ENCODE measurements around the gene CCDC28B.
A peak's percentile ranks its signal among the peaks of the same experiment; 100 is the strongest.
"Not testable (repeated sequence)": the region's sequence is repeated elsewhere in the genome, so short reads cannot be mapped to it uniquely, and the experiment has no call there.

Gene CCDC28B

DNA sequence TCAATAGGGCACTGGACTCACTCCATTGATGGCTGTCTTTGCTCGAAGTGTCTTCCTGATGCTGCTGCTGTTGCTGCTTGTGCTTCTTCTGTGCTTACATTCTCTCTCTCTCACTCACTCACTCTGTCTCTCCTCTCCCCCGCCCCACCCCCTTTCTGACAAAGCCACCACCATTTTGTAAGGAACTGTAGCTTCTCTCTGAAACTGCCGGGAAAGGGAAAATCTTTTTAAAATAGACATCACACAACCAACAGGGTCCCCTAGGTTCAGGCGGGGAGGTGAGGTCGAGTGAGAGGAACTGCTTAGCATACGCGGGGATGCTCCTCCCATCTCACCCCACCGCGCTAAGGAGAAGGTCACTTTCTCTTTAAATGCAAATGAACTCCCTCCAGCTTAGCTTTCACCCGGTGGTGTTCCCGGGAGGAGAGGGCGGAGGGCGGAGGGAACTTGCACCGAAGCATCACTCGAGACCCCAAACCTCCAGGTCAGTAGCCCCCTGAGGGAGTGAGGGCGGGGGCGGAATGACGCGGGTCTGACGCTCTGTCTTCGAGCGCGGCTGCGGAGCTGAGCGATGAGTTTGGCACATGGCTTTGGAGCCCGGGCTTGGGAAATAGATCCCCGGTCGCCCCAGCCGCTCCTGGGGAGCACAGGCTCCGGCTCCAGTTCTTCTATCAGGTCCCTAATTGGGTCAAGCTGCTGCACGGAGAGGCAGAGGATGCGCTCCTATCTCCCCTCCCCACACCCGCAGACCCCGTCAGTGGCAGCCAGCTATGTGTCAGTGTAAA is at the start of gene CCDC28B:
Gene CCDC28B (plus strand): TSS at position 370 of the 785 bp plus-strand sequence. CDS start 1,341 bp downstream, outside the sequence.
- DNase-seq, result no peak

DNA sequence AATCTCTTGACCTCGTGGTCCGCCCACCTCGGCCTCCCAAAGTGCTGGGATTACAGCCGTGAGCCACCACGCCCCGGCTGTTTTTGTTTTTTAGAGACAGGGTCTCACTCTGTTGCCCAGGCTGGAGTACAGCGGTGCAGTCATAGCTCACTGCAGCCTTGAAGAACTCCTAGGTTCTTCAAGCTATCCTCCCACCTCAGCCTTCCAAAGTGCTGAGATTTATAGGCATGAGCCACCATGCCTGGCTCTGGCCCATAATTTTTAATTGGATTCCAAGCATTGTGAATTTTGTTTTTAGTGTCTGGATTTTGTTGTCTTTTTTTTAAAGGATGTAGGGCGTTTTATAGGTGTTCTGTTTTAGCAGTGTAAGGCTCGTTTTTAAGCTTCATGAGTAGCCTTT is 49.5 kb upstream of the CCDC28B start:
- no peak for DNase-seq

DNA sequence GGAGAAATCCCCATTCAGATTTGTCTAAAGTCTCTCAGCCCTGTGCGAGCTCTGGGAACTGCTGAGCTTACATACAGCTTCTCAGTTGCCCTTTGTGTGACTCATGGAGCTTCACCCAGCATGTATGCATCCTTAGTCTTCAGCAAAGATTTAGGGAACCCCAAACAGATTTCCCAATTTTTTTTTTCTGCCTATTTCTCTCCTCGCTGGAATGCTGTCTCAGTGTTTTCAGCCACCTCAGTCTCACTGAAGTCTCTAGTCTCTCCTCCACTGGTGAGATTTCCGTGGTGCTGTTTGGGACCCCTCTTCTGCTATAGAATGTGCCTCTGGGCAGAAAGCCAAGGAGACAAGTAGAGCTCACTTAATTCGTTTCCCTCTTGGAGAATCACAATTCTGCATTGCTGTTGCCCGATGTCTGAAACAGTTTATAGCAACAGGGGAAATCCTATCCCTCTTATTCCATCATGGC is 49.0 kb upstream of the CCDC28B start:
- DNase-seq, result no peak

DNA sequence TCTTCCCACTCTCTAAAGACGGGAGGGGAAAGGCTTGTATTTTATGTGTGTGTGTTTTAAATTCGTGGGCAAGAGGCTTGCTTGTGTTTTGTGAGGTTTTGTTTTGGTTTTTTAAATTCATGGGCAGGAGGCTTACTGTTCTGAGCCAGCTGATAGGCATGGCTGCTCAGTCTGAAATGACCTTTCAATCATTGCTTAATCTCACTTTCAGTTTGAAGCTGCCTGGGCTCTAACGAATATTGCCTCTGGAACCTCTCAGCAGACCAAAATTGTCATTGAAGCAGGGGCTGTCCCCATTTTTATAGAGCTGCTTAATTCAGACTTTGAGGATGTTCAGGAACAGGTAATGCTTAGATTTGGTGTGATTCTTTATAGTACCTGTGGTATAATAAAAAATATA is 41.2 kb upstream of the CCDC28B start:
- no peak for DNase-seq

DNA sequence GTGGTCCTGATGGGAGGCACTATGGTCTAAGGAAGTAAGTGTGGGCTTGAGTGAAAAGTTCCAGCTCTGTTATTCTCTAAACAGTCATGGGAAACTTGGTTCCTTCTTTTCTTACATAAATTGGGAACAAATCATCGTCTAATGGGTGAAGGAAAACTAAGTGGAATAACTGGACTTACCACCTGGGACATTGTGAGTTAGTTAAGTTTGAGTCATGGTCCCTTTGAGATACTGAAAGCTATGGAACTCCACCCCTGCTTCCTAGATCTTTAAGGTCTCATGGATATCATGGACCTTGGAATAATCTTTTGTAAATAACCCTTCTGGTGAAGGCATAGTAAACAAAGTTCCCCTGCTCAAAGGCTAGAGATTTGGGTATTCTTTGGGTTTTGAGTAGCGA is 37.0 kb upstream of the CCDC28B start:
- no peak for DNase-seq

DNA sequence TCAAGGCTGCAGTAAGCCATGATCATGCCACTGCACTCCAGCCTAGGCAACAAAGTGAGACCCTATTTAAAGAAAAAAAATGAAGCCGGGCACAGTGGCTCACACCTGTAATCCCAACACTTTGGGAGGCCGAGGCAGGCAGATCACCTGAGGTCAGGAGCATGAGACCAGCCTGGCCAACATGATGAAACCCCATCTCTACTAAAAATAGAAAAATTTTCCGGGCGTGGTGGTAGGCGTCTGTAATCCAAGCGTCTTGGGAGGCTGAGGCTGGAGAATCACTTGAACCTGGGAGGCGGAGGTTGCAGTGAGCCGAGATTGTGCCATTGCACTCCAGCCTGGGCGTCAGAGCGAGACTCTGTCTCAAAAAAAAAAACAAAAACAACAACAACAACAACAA is 34.8 kb upstream of the CCDC28B start:
- not testable (repeated sequence) for DNase-seq

DNA sequence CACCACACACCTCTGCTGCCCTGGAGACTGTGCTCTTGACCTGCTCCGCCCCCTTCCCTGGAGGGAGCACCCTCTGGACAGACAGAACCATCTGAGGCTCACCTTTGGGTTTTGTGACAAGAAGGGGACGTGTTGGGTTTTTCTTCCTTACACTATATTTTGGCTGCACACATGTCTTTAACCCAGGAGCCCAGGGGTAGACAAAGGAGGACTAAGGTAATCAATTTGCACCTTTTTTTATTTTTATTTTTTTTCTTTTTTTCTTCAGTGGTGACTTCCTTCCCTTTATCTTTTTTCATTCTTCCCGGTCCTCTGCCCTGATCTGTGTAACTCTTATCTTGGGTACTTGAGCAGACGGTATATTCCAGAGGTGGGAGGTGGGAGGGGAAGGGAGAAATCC is 29.4 kb upstream of the CCDC28B start:
- no peak for DNase-seq

DNA sequence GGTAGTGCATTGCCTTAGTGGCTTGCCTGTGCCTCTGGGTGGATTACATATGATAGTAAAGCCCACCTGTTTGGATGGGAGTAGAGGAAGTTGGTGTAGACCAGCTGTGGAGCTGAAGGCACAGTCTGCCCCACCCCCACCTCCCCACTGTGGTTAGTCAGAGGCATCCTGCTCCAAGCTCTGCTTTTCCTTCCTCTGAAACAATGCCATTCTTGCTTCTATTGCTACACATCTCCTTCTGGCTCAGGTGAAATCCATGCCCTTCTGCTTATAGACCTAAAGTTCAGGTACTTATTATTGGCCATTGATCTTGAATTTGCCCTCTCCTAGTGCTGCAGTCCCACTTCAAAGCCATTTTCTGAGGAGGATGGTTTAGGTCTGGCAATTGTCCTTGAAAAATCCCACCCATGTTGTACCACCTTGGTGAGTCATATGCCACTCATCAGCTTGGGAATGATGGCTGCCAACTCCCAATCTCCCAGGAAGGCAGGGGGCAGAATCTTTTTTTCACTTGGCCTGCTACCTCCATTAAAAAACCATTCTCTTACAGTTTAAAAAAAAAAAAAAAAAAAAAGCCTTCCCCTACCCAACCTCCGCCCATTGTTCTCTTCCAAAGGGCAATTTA is 27.7 kb upstream of the CCDC28B start:
- no peak for DNase-seq

DNA sequence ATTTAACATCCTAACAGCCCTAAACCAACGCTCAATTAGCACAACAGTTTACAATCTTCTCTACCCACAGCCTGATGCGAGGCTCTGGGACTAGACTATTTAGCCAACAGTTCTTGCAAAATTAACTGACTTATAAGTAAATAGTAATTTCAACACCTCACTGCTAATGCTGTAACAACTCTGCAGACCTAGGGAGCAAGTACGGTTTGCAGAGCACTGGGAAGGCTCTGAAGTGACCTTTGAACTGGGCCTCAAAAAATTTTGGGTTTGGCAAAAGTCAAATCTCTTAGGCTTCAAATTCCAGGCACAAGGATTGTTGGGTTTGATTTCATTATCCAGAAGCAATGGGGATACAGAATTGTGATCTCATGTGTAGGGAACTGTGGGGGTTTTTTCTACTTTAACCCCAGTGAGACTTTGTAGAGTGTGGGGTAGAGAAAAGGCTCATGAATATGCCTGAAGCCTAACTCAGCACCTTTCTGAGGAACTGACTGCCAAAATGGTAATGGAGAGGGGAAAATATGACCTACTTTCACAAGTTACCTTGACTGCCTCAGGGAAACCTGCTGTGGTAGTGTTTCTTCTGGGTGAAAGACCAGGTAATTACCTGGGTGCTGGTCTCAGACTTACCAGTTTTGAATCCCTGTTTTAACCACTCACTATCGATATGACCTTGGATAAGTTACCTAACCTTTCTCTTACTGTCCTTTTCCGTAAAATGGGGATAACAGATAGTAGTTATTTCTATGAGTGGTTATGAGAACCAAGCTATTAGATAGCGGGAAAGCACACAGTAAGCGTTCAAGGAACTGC is 21.8 kb upstream of the CCDC28B start:
- DNase-seq, result no peak

DNA sequence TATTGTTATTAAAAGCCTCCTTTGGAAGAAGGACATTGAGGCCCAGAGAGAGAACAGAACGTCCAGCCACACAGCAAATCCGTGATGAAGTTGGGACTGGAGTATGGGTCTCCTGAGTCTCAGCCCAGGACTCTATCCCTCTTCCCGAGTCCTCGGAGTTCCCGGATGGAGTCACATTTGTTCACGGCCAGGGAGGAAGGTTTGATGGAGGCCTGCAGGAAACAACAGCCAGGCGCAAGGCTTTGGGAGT is 21.3 kb upstream of the CCDC28B start:
- DNase-seq, result no peak

DNA sequence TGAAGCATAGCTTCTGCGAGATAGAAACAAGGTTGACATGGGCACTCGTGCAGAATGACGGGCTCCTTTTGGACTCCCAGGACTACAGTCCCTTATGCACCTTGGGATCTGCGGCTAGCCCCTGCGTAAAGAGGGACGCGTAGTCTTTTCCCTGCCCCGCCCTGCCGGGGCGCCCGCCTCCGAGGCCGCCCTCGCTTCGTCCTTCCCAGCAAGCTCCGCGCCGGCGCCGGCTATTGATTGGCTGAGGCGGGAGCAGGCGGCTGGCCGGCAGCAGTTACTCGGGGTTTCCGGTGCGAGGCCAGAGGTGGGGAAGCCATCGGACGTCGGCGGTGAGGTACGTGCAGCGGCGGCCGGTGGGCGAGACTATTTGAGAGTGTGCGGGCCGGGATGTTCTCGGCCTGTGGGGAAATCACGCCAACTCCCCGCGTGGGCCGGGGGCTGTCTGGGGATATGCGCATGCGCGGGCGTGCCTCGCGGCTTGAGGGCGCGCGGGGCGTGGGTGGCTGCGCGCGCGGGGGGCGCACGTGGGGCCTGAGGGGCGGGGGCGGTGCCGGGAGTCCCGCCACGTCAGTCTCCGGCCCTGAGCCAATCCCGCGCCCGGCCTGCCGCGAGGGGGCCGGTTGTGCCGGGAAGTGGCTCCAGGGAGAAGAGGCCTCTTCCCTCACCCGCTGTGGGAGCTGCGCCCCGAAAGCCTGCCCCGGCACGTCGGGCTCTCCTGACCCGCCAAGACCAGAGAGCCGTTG is 20.8 kb upstream of the CCDC28B start, which contains the start of gene TXLNA:
Gene TXLNA (plus strand): TSS at position 233 of the 743 bp plus-strand sequence. CDS start 671 bp downstream, outside the sequence.
- peak; percentile 83 for DNase-seq

DNA sequence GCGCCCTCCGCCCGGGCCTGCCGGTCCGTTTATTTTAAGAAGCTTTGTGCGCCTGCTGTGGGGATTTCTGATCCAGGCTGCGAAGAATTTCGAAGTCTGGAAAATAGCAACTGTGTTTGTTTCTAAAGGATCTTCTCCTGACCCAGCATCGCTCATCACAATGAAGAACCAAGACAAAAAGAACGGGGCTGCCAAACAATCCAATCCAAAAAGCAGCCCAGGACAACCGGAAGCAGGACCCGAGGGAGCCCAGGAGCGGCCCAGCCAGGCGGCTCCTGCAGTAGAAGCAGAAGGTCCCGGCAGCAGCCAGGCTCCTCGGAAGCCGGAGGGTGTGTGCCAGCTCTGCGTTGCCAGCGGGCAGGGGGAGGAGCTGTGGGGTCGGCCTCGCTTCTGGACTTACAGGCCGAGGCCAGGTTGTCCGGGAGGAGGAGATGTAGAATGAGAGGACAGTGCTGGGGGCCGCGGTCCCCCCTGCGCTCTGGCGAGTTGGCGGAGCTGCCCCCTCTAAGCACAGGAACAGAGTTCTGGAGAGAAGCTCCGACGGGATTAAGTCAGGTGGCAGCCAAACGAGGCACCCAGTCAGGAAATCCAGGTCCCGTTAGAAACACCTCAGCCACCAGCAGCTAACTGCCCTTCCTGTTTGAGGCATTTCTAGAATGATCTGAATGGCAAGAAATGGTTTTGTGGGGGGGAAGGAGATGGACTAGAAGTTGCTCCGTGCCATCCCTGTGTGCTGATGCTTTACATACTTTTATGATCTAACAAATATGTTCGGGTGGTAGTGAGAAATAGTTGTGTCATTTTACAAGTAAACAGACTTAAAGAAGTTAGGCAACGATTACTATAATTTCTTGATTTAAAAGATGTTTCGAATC is 20.0 kb upstream of the CCDC28B start:
- DNase-seq, result no peak

DNA sequence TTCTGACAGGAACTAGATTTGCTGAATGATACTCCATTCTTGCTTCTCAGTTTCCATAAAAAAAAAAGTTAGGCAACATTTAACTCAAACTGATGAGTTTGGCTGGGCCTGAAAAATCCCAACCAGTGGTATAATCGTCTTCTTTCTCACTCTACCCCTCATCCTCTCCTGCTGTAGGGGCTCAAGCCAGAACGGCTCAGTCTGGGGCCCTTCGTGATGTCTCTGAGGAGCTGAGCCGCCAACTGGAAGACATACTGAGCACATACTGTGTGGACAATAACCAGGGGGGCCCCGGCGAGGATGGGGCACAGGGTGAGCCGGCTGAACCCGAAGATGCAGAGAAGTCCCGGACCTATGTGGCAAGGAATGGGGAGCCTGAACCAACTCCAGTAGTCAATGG is 19.3 kb upstream of the CCDC28B start:
- DNase-seq, result no peak

DNA sequence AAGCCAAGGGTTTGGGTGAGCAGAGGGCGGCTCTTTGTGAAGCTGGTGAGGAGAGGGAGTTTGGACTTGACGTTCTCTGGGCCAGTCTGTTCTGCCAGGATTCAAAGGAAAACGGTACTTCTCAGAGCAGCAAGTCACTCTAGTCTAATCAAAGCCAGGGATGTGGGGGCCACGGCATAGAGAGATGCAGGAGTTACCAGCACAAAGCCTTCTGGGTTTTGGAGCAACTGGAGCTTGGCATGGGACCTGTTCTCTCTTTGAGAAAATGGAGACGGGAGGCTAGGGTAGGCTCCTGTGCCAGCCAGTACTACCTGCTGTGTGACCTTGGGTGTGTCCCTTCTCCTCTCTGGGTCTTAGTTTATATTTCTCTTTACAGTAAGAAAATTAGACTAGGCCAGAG is 18.8 kb upstream of the CCDC28B start:
- DNase-seq, result no peak

DNA sequence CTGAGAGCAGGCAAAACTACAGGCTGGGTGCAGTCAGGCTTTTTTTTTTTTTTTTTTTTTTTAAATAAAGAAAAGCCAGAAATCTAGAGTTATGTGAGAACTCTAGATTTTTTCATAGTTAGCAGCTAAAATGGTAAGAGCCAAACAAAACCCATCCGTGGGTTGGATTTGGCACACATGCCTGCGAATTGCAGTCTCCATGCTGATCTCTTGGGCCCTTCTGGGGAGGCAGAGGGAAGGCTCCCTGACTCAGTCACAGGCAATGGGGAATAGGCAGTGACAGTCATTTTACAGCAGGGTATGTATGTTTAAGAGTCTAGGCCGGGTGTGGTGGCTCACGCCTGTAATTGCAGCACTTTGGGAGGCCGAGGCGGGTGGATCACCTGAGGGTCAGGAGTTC is 18.3 kb upstream of the CCDC28B start:
- no peak for DNase-seq

DNA sequence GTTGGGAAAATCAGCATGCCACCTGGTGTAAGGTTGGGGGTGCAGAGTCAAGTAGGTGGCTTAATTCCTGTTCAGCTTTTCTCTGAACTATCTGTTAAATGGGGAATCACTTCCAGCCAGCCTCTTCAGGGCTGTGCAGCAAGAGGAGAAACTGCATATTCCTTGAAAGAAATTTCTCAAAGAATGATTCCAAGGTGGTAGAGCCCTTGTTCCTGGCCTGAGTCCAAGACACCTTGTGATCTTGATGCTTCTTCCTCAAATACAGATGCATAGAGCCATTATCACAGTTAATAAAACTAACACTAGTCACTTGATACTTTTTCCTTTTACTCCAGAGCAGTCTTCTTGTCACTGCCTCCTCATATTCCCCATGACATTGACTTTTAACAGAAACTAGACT is 15.7 kb upstream of the CCDC28B start:
- no peak for DNase-seq

DNA sequence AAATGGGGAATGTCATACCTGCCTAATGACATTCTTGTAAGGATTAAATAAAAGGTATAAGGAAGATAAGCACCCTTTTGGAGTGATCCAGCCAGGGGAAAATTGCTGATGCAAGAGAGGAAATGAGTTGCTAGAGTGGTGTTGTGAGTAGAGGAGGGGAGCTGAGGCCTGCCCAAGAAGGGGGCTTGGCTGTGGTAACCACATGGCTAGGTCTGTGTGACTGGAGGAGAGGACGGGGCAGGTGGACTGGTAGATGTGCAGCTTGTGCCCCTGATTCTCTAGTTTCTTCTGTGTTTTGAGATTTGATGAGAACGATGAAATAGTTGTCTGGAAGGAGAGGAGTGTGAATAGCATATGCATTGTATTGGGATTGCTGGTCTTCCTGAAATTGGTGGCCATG is 14.3 kb upstream of the CCDC28B start:
- DNase-seq, result no peak

DNA sequence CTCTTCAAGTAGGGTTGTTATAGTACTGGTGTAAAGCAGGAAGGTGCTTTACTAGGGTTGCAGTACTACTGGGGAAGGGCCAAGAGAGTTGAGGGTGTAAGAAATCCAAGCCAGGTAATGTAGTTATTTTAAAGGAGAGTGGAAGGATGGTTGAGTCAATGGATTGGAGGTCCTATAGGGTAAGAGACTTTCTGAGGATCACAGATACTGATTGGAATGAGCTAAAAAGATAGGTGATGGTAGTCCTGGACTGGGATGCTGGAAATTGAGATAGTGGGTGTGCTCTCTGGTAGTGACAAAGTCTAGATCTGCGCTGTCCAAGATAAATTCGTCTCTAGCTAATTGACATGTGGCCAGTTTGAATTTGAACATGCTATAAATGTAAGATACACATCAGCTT is 13.9 kb upstream of the CCDC28B start:
- DNase-seq, result no peak

DNA sequence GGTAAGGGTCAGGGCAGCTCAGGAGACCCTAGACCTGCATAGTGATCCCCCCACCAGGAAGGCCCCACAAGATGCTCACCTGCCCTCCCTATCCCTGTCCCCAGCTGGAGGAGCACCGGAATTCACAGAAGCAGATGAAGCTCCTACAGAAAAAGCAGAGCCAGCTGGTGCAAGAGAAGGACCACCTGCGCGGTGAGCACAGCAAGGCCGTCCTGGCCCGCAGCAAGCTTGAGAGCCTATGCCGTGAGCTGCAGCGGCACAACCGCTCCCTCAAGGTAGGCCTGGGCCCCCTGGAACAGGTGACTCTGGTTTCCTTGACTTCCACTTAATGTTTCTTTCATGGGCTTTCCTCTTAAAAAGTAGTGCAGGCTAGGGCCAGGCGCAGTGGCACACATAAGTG is 12.5 kb upstream of the CCDC28B start:
- DNase-seq, result no peak

DNA sequence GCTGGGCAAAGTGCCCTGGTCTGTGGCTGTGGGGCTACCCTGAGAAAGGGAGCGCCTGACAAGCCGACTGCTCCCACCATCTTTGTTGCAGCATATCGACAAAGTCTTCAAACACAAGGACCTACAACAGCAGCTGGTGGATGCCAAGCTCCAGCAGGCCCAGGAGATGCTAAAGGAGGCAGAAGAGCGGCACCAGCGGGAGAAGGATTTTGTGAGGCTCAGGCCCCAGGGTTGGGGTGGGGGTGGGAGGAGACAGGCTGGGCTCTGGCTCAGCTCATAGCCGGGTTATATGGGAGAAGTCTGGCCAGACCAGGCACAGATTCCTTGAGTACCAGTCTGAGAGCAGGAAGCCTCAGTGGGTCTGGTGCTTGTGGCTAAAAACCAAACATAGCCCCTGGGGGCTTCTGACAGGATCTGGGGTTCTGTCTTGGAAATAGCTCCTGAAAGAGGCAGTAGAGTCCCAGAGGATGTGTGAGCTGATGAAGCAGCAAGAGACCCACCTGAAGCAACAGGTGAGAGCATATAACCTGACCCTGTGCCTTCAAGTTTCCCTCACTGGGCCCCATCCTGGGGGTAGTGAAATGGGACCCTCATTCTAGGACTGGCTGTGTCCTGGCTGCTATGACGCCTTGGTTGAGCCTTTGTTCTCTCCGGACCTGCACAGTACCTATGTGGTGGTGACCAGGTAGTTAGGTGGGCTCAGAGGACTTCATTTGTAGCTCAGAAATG is 8.0 kb upstream of the CCDC28B start:
- DNase-seq, result no peak

DNA sequence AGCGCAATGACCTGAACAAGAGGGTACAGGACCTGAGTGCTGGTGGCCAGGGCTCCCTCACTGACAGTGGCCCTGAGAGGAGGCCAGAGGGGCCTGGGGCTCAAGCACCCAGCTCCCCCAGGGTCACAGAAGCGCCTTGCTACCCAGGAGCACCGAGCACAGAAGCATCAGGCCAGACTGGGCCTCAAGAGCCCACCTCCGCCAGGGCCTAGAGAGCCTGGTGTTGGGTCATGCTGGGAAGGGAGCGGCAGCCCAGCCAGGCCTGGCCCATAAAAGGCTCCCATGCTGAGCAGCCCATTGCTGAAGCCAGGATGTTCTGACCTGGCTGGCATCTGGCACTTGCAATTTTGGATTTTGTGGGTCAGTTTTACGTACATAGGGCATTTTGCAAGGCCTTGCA is 5.4 kb upstream of the CCDC28B start:
- no peak for DNase-seq
